WI38 (cell line): ENCODE measurements around the gene DCP1B.

Source experiments
- H3K4me3 ChIP-seq: 2 replicates; pipeline ENCODE4 v1.5.1; 2011; ENCODE audit warnings: low read depth, mild to moderate bottlenecking, control low read depth, low read length
- TF ChIP-seq, protein P1 (sequence below): IDR thresholded peaks from 2 replicates; pipeline ENCODE4 v1.5.1; 2012; ENCODE audit warnings: low read depth, mild to moderate bottlenecking, control low read depth, low read length

DCP1B gene

DNA sequence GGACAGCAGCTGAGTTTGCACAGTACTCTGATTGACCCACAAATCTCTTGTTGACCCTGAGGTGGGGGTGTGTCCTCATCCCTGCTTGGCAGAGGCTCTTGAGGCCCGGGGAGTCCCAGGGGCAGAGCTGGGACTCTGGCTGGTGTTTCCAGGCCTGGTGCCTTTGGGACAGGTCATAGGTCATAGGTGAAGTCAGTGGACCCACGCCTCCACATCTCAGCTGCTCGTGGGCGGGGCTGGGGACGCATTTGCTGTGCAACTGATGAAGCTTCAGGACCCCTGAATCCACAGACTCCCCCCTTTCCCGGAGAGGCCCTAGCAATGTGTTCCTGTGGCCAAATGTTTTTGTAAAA lies 85.4 kb downstream of the DCP1B start:
- H3K4me3 ChIP-seq = no peak overlapping the region
- TF ChIP-seq, protein P1, sequence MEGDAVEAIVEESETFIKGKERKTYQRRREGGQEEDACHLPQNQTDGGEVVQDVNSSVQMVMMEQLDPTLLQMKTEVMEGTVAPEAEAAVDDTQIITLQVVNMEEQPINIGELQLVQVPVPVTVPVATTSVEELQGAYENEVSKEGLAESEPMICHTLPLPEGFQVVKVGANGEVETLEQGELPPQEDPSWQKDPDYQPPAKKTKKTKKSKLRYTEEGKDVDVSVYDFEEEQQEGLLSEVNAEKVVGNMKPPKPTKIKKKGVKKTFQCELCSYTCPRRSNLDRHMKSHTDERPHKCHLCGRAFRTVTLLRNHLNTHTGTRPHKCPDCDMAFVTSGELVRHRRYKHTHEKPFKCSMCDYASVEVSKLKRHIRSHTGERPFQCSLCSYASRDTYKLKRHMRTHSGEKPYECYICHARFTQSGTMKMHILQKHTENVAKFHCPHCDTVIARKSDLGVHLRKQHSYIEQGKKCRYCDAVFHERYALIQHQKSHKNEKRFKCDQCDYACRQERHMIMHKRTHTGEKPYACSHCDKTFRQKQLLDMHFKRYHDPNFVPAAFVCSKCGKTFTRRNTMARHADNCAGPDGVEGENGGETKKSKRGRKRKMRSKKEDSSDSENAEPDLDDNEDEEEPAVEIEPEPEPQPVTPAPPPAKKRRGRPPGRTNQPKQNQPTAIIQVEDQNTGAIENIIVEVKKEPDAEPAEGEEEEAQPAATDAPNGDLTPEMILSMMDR = no peak

DNA sequence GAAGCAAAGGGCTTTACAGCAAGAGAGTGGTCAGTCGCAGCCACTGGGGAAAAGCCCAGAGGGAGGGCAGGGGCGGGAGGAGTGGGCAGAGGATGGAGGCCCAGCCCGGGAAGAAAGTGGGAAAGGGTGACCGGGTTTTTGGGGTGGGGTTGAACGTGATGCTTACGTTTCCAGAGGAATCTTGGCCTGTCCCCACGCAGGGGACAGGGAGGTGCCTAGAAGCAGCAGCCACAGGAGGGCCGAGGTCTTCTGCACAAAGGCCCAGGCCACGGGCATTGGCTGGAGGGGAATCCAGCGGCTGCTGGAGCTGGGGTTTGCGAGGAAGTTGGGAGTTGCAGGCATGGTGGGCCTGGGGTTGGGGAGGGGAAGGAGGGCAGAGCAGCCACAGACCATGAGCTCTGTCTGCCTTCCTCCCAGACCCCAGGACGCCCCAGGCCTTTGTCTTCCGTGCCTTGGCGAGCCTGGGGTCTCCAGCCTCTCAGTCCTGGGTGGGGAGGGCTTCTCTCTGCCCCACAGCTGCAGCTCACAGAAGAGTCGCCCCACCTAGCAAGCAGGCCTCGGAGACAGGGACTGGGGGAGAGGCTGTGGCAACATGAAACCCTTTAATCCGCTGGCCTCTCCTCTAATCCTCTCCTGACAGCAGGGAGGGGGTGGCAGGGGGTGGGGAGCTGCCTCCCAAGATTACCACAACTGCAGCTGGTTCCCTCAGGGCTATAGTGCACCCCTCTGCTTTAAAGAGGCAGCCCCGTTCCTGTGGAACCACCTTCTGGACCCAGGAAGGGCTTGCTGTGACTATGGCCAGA lies 86.0 kb downstream of the DCP1B start, which contains the start of gene CACNA2D4:
TSS of gene CACNA2D4 (minus strand) at position 572 of the 803 bp plus-strand sequence. CDS start at position 393, 179 bp downstream.
- no peak within 1 kb of the TSS for H3K4me3 ChIP-seq
- TF ChIP-seq, protein P1 = no peak

DNA sequence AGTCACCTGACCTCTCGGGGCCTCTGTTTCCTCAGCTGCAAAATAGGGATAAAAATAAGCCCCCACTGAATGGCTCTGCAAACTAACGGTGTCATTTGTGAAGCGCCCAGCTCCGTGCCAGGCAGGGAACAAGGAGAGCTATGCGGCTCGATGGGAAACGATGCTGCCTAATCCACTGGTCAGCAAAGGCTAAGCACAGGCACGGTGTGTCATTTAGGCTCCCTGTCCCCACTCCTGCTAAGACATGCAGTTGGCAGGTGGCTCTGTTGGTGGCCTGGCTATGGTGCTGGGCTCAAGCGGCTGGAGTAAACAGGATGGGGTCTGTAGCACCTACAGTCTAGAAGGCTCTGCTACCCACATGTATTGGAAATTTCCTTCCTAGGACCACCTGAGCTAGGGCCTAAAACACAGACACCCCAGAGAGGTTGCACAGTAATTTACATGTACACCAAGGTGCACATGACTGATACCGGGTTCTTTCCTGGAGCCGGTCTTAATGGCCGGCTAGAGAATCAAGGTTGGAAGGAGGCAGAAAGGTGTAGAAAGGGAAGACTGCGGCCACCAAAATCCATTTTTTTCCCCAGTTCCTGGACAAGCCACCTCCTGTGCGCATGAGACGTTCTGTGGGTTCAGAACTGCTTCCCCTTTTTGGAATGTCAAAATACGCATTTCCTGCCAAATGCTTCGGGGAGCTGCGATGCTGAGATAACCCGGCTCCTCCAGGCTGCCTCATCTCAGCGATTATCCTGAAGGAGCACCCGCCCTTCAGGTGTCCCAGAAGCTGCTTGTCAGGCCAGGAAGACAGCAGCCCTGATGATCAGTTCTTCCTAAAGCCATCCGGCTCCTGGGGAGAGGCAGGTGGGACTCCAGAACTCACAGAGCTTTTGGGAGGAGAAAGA lies 86.8 kb downstream of the DCP1B start:
- H3K4me3 ChIP-seq = no peak overlapping the region
- TF ChIP-seq, protein P1 = no peak

- H3K4me3 ChIP-seq = no peak overlapping the region
- TF ChIP-seq, protein P1 = no peak
Measured at GRCh38 chr12:1916371-1917171, 87.7 kb downstream of the DCP1B start.

- no peak overlapping the region for H3K4me3 ChIP-seq
- TF ChIP-seq, protein P1 = no peak
Measured at GRCh38 chr12:1915082-1915968, 88.9 kb downstream of the DCP1B start.

DNA sequence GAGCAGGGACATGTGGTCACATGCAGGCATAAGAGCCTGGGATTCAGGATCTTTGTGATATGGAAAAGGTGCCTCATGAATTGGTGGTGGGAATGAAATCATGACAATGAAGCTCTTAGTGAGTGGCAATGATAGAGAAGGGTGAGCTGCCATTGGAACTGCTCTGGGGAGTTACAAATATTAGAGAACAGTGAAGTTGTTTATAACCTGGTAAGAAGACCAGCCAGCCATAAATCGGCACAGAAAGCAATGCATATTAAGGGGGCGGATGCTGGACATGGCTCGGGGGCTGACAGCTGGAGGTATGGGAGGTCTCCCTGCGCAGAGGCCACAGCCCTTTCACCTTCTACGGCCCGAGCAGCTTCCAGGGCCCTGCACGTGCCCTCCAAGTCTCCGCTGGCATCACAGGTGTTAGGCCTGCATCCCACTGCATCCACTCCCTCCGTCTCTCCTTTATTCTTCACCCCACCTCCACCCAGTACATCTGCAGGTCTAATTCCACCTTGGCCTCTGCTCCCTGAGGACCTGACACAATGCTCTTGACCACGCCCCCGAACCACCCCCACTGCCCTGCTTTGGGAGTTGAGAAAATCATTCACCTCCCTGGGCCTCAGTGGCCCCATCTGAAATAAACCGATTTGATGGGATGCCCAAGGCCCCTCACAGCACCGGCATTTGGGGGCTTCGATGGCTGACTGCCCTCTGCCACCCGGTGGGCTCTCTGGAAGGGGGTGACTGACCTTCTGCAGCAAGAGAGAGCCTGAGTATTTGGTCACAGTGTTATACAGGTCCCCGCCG lies 89.9 kb downstream of the DCP1B start:
- H3K4me3 ChIP-seq = no peak overlapping the region
- TF ChIP-seq, protein P1 = no peak
